Measurements from ENCODE around the gene LRRFIP1.

Gene LRRFIP1

GRCh38 chr2:237823544-237823943, 196.2 kb downstream of the LRRFIP1 start:
- DNase-seq (ENCODE audit: low read depth in 1 of 2, low spot score in 1 of 2), result no peak

GRCh38 chr2:237824085-237824484, 196.7 kb downstream of the LRRFIP1 start:
- no peak for DNase-seq (ENCODE audit: low read depth in 1 of 2, low spot score in 1 of 2)

DNA sequence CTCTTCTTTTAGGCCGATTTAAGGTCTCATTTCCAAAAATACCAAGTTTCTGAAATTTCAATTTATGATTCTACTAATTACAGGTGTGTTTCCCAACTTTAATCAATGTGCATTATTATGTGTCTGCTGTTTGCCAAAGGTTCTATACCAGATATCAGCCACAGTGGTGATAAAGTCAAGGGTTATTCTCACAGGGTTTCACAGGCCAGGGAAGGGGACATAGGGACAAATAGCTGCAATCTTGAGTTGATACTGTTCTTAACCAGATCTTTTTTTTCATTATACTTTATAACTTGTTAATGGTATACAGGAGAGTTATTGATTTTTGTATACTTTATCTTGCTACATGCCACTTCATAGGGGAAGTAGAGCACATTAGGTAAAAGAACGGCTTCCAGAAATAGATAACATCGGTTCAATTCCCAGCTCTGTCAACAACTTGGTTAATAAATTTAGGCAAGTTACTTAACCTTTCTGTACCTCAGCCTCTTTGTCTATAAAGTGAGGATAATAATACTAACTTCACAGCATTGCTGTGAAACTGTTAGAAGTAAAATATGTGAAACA, 200.1 kb downstream of the LRRFIP1 start:
- no peak for DNase-seq (ENCODE audit: low read depth in 1 of 2, low spot score in 1 of 2)
